ENCODE results near the gene SLC9B1.

- no peak for TF ChIP-seq SUZ12 (IDR thresholded peaks at IDR 0.05; ENCODE audit: extremely low read depth, insufficient read depth, insufficient read length)
- no peak for TF ChIP-seq ZNF274 (IDR thresholded peaks at IDR 0.05; ENCODE audit: low read depth, low read length)
Measured at GRCh38 chr4:103024996-103025395, 5.5 kb upstream of the SLC9B1 start.
